Liver (tissue), 9 donors: Measurements from ENCODE around the gene ALG6. TPM values are rescaled to one million over a fixed set of nuclear protein-coding genes. Genes with fewer than 3 reads are reported as not detected.

Experiments used
- DNase-seq: peaks from one replicate; pipeline ENCODE4 v3.0.0-alpha.2; 2017; ENCODE audit warnings: low spot score
- H3K27ac ChIP-seq, 2 donors: one replicate each; pipeline ENCODE4 v1.7.0; 2013; ENCODE audit warnings: inconsistent platforms in 2 of 2, low read length in 2 of 2, control low read depth in 1 of 2, low read depth in 1 of 2, mild to moderate bottlenecking in 1 of 2
- H3K27me3 ChIP-seq, 4 donors: one replicate each; pipeline versions ENCODE4 v1.6.1 to v1.7.0; 2013; ENCODE audit warnings: low read length in 3 of 4, inconsistent platforms in 1 of 4, mild to moderate bottlenecking in 1 of 4, moderate library complexity in 1 of 4; ENCODE audit not compliant: control insufficient read depth in 4 of 4, insufficient read depth in 4 of 4
- H3K36me3 ChIP-seq, 4 donors: one replicate each; pipeline versions ENCODE4 v1.6.1 to v1.7.0; 2013; ENCODE audit warnings: low read length in 3 of 4, mild to moderate bottlenecking in 3 of 4, low read depth in 1 of 4, moderate library complexity in 1 of 4; ENCODE audit not compliant: control insufficient read depth in 4 of 4, insufficient read depth in 3 of 4
- H3K4me1 ChIP-seq, 4 donors: one replicate each; pipeline versions ENCODE4 v1.6.1 to v1.7.0; 2013; ENCODE audit warnings: low read length in 3 of 4, mild to moderate bottlenecking in 3 of 4, moderate library complexity in 1 of 4; ENCODE audit not compliant: control insufficient read depth in 4 of 4, insufficient read depth in 4 of 4
- H3K4me3 ChIP-seq, 3 donors: one replicate each; pipeline versions ENCODE4 v1.6.1 to v1.7.0; 2013; ENCODE audit warnings: low read length in 3 of 3, control low read depth in 1 of 3, low read depth in 1 of 3, mild to moderate bottlenecking in 1 of 3
- H3K9ac ChIP-seq, 2 donors: one replicate each; pipeline ENCODE4 v1.7.0; 2013; ENCODE audit warnings: low read length in 2 of 2, mild to moderate bottlenecking in 2 of 2, moderate library complexity in 2 of 2, control low read depth in 1 of 2, low read depth in 1 of 2
- H3K9me3 ChIP-seq, 4 donors: one replicate each; pipeline versions ENCODE4 v1.6.1 to v1.7.0; 2013; ENCODE audit warnings: low read length in 3 of 4; ENCODE audit not compliant: control insufficient read depth in 4 of 4
- ATF3 ChIP-seq: IDR thresholded peaks from 2 replicates; pipeline ENCODE4 v1.6.1; 2016; ENCODE audit warnings: antibody characterized with exemption
- CTCF ChIP-seq: fragments of 150-350 bp; IDR thresholded peaks from 2 replicates; pipeline ENCODE4 v1.5.1; 2017; ENCODE audit warnings: improper control_type of control experiment, low read depth, low read length; ENCODE audit not compliant: missing input control
- EGR1 ChIP-seq, 2 donors: IDR thresholded peaks; 2 replicates each; pipeline ENCODE4 v1.6.1; 2016 to 2018; ENCODE audit warnings: antibody characterized with exemption in 2 of 2, low read depth in 2 of 2
- FOXA2 ChIP-seq: IDR thresholded peaks from 2 replicates; pipeline ENCODE4 v1.6.1; 2016; ENCODE audit warnings: antibody characterized with exemption
- HNF4A ChIP-seq, 2 donors: conservative IDR thresholded peaks; 2 replicates each; pipeline ENCODE4 v1.6.1; 2016; ENCODE audit warnings: antibody characterized with exemption in 2 of 2, mild to moderate bottlenecking in 2 of 2
- HNF4G ChIP-seq: IDR thresholded peaks from 2 replicates; pipeline ENCODE4 v1.6.1; 2016; ENCODE audit warnings: antibody characterized with exemption
- JUND ChIP-seq, 2 donors: IDR thresholded peaks; 2 replicates each; pipeline ENCODE4 v1.6.1; 2016; ENCODE audit warnings: antibody characterized with exemption in 2 of 2
- NR2F2 ChIP-seq: IDR thresholded peaks from 2 replicates; pipeline ENCODE4 v1.6.1; 2016; ENCODE audit warnings: antibody characterized with exemption
- RAD21 ChIP-seq, 2 donors: IDR thresholded peaks; 2 replicates each; pipeline ENCODE4 v1.6.1; 2016; ENCODE audit warnings: antibody characterized with exemption in 2 of 2, mild to moderate bottlenecking in 2 of 2
- SP1 ChIP-seq: IDR thresholded peaks from 2 replicates; pipeline ENCODE4 v1.6.1; 2018; ENCODE audit warnings: antibody characterized with exemption, mild to moderate bottlenecking
- TAF1 ChIP-seq: conservative IDR thresholded peaks from 2 replicates; pipeline ENCODE4 v1.6.1; 2016; ENCODE audit warnings: antibody characterized with exemption, mild to moderate bottlenecking
- YY1 ChIP-seq: IDR thresholded peaks from 2 replicates; pipeline ENCODE4 v1.6.1; 2016; ENCODE audit warnings: antibody characterized with exemption, mild to moderate bottlenecking
- WGBS: extraction: QIAGEN DNeasy Blood & Tissue Kit; methylation state at CpG from one replicate; pipeline ENCODE4 v1.1.7; 2013; 5-methylcytosine and 5-hydroxymethylcytosine counted together
- polyA plus RNA-seq, 2 donors: library from polyadenylated mRNA; stranded (reverse) in 1 of 2; unstranded in 1 of 2; fragments of 200-250 nt in 1 of 2; fragments of >200 nt in 1 of 2; fragmentation: Nextera tagmentation in 1 of 2; extraction: Ambion mirVana in 1 of 2; gene quantifications; one replicate each; pipeline versions ENCODE4 v1.2.1 to v1.2.3, GENCODE V29; 2013 to 2015
- total RNA-seq, 2 donors: library from RNA; depleted of rRNA; stranded (reverse); fragments of >200 nt; gene quantifications; one replicate each; pipeline ENCODE4 v1.2.3, GENCODE V29; 2014
- TF ChIP-seq, protein P1 (sequence below): IDR thresholded peaks from 2 replicates; pipeline ENCODE4 v1.6.1; 2016; ENCODE audit warnings: antibody characterized with exemption
- TF ChIP-seq, protein P2 (sequence below): IDR thresholded peaks from 2 replicates; pipeline ENCODE4 v1.6.1; 2016; ENCODE audit warnings: antibody characterized with exemption, mild to moderate bottlenecking
- donor health status: healthy.
- donor health status: healthy.
- donor health status: healthy.
- donor health status: healthy.
- donor health status: healthy.

ALG6 gene
- total and polyA plus RNA-seq, 4 donors, result 4.6 to 13.2 (median 6.6) TPM

GRCh38 chr1:63407002-63407401, 39.6 kb downstream of the ALG6 start:
- Histone ChIP-seq H3K9me3 (no peaks in the 10 kb centered on the region), H3K36me3 (peaks cover 0 to 5% (median 0%) of the 10 kb centered on the region in 4 donors), H3K9ac (no peak overlapping the region), H3K27ac (no peak overlapping the region), H3K27me3 (no peaks in the 10 kb centered on the region), H3K4me1 (peaks cover 0 to 5% (median 1%) of the 10 kb centered on the region in 4 donors), H3K4me3 (no peak overlapping the region)
- DNase-seq, result no peak
- TF ChIP-seq YY1 (no peak), HNF4A (conservative IDR thresholded peaks at IDR 0.05) (peak in 1 of 2 donors; percentile 37), FOXA2 (peak; percentile 43)
- TF ChIP-seq, protein P1, sequence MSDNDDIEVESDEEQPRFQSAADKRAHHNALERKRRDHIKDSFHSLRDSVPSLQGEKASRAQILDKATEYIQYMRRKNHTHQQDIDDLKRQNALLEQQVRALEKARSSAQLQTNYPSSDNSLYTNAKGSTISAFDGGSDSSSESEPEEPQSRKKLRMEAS, result no peak

DNA sequence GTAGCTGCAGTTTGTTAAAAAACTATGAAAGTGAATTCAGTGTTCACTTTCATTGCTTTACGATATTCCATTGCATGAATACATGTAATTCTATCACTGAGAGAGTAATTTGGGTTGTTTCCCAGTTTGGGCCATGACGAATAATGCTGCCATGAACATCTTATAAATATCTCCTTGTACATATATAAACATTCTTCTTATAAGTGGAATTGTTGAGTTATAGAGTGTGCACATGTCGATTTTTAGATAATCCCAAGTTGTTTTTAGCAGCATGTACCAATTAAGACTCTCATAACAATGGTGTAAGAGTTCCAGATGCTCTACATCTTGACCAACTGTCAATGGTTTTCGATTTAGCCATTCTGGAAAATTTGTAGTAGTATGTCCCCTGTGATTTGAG, 40.9 kb downstream of the ALG6 start:
- Histone ChIP-seq H3K4me3 (no peak overlapping the region), H3K27ac (no peak overlapping the region), H3K4me1 (peaks cover 0 to 5% (median 1%) of the 10 kb centered on the region in 4 donors), H3K9ac (no peak overlapping the region), H3K27me3 (no peaks in the 10 kb centered on the region), H3K36me3 (peaks cover 0 to 5% (median 0%) of the 10 kb centered on the region in 4 donors), H3K9me3 (no peaks in the 10 kb centered on the region)
- 93% methylated on average over 4 of the region's 4 CpGs for WGBS
- DNase-seq, result no peak
- TF ChIP-seq SP1 (no peak), CTCF (no peak), EGR1 (IDR thresholded peaks at IDR 0.05; ENCODE audit: low read depth in 2 of 2) (no peak), TAF1 (no peak), NR2F2 (no peak), YY1 (no peak), ATF3 (no peak), HNF4A (conservative IDR thresholded peaks at IDR 0.05) (no peak), HNF4G (no peak), RAD21 (IDR thresholded peaks at IDR 0.05) (no peak), JUND (IDR thresholded peaks at IDR 0.05) (no peak)
- TF ChIP-seq, protein P1, result no peak
- TF ChIP-seq, protein P2, sequence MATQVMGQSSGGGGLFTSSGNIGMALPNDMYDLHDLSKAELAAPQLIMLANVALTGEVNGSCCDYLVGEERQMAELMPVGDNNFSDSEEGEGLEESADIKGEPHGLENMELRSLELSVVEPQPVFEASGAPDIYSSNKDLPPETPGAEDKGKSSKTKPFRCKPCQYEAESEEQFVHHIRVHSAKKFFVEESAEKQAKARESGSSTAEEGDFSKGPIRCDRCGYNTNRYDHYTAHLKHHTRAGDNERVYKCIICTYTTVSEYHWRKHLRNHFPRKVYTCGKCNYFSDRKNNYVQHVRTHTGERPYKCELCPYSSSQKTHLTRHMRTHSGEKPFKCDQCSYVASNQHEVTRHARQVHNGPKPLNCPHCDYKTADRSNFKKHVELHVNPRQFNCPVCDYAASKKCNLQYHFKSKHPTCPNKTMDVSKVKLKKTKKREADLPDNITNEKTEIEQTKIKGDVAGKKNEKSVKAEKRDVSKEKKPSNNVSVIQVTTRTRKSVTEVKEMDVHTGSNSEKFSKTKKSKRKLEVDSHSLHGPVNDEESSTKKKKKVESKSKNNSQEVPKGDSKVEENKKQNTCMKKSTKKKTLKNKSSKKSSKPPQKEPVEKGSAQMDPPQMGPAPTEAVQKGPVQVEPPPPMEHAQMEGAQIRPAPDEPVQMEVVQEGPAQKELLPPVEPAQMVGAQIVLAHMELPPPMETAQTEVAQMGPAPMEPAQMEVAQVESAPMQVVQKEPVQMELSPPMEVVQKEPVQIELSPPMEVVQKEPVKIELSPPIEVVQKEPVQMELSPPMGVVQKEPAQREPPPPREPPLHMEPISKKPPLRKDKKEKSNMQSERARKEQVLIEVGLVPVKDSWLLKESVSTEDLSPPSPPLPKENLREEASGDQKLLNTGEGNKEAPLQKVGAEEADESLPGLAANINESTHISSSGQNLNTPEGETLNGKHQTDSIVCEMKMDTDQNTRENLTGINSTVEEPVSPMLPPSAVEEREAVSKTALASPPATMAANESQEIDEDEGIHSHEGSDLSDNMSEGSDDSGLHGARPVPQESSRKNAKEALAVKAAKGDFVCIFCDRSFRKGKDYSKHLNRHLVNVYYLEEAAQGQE, result no peak
